Measurements from ENCODE around the gene SLC25A20.
"Not testable (repeated sequence)": the region's sequence is repeated elsewhere in the genome, so short reads cannot be mapped to it uniquely, and the experiment has no call there.

DNA sequence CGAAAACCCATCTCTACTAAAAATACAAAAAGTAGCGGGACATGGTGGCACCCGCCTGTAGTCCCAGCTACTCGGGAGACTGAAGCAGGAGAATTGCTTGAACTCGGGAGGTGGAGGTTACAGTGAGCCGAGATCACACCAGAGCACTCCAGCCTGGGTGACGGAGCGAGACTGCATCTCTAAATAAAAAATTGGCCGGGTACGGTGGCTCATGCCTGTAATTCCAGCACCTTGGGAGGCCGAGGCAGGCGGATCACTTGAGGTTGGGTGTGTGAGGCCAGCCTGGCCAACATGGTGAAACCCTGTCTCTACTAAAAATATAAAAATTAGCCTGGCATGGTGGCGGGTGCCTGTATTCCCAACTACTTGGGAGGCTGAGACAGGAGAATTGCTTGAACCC, 8.3 kb upstream of the SLC25A20 start:
- not testable (repeated sequence) for TF ChIP-seq CTCF (IDR thresholded peaks at IDR 0.05); POLR2AphosphoS5 (IDR thresholded peaks at IDR 0.05; ENCODE audit: low read depth, low read length)
- TF ChIP-seq, protein P1, sequence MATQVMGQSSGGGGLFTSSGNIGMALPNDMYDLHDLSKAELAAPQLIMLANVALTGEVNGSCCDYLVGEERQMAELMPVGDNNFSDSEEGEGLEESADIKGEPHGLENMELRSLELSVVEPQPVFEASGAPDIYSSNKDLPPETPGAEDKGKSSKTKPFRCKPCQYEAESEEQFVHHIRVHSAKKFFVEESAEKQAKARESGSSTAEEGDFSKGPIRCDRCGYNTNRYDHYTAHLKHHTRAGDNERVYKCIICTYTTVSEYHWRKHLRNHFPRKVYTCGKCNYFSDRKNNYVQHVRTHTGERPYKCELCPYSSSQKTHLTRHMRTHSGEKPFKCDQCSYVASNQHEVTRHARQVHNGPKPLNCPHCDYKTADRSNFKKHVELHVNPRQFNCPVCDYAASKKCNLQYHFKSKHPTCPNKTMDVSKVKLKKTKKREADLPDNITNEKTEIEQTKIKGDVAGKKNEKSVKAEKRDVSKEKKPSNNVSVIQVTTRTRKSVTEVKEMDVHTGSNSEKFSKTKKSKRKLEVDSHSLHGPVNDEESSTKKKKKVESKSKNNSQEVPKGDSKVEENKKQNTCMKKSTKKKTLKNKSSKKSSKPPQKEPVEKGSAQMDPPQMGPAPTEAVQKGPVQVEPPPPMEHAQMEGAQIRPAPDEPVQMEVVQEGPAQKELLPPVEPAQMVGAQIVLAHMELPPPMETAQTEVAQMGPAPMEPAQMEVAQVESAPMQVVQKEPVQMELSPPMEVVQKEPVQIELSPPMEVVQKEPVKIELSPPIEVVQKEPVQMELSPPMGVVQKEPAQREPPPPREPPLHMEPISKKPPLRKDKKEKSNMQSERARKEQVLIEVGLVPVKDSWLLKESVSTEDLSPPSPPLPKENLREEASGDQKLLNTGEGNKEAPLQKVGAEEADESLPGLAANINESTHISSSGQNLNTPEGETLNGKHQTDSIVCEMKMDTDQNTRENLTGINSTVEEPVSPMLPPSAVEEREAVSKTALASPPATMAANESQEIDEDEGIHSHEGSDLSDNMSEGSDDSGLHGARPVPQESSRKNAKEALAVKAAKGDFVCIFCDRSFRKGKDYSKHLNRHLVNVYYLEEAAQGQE (IDR thresholded peaks at IDR 0.05; ENCODE audit: insufficient read depth in 1 of 2, low read depth in 2 of 2, low read length in 1 of 2): not testable (repeated sequence)

Measured in Panc1 (cell line).